Effector memory CD4-positive, alpha-beta T cell (primary cell): Measurements from ENCODE around the gene GPR18.
"Not testable (repeated sequence)": the region's sequence is repeated elsewhere in the genome, so short reads cannot be mapped to it uniquely, and the experiment has no call there.

ENCODE experiments used
- DNase-seq, 3 donors: peaks; one replicate each; pipeline ENCODE4 v3.0.0-alpha.2; 2020
- H3K27ac ChIP-seq: 2 replicates; pipeline ENCODE4 v1.7.0; 2013; ENCODE audit warnings: mild to moderate bottlenecking, low read length, moderate library complexity; ENCODE audit not compliant: insufficient read depth, poor library complexity, severe bottlenecking
- H3K27me3 ChIP-seq: replicated peaks from 2 replicates; pipeline ENCODE4 v1.7.0; 2013; ENCODE audit warnings: mild to moderate bottlenecking, low read length; ENCODE audit not compliant: insufficient read depth, control insufficient read depth, poor library complexity, severe bottlenecking
- H3K36me3 ChIP-seq: 2 replicates; pipeline ENCODE4 v1.7.0; 2013; ENCODE audit warnings: mild to moderate bottlenecking, low read length, moderate library complexity; ENCODE audit not compliant: control insufficient read depth, insufficient read depth
- H3K4me1 ChIP-seq: 2 replicates; pipeline ENCODE4 v1.7.0; 2013; ENCODE audit warnings: low read length, mild to moderate bottlenecking; ENCODE audit not compliant: control insufficient read depth, insufficient read depth, poor library complexity, severe bottlenecking
- H3K4me3 ChIP-seq: 2 replicates; pipeline ENCODE4 v1.7.0; 2013; ENCODE audit warnings: low read length, low read depth, mild to moderate bottlenecking; ENCODE audit not compliant: insufficient read depth, poor library complexity, severe bottlenecking
- H3K9me3 ChIP-seq: 2 replicates; pipeline ENCODE4 v1.7.0; 2013; ENCODE audit warnings: mild to moderate bottlenecking, low read length, moderate library complexity; ENCODE audit not compliant: control insufficient read depth

Gene GPR18

DNA sequence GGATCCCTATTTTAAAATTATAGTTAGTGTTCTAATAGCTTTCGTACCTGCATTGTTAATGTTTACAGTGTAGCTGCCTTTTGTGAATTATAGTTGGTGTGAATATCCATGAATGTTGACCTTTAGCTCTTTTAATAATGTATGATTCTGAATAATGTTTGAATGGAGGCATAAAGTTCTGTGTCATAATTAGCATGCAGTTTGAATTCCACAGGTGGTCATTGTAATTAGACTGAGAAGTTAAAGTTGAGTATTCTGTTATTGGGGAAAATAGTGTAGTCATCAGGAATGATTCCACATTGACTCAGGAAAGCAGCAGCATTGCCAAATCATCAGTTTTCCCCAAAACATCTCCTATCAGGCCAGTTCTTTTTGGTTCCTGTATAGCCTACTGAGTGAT is 12.1 kb downstream of the GPR18 start:
- Histone ChIP-seq H3K4me1 (no peaks in the 10 kb centered on the region), H3K36me3 (peaks cover 16% of the 10 kb centered on the region), H3K4me3 (no peak overlapping the region), H3K27me3 (no peaks in the 10 kb centered on the region), H3K27ac (no peak overlapping the region), H3K9me3 (no peaks in the 10 kb centered on the region)
- no peak for DNase-seq

DNA sequence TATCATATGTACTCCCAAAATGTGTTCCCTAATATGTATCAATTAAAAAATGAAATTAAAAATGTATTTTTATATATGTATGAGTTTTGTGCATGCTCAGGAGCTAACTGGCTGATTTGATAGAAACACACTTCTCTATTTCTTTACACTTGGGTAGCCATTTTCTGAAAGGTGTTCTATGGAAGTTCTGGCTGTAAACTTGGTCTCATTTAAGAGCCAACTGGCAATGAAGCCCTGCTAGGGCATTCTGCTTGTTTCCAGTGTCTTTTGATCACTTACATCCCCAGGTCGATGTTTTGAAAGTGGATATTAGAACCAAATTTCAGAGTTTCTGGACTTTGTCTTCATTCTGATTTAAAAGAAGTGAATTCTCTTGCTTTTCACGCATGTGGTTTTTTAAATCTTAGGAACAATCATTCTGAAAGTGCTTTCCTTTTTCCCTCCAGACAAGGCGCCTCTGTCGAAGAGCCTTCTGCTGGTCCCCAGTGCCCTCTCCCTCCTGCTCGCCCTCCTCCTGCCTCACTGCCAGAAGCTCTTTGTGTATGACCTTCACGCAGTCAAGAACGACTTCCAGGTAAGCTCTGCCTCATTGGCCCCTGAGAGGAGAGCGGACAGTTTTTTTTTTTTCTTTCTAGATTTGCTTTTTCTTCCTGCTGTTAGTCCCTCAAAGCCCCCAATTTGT is 20.1 kb downstream of the GPR18 start:
- peak overlapping the region; percentile 70 for H3K27ac ChIP-seq
- no peaks in the 10 kb centered on the region for H3K27me3 ChIP-seq
- peak overlapping the region; percentile 51 for H3K4me3 ChIP-seq
- no peaks in the 10 kb centered on the region for H3K9me3 ChIP-seq
- H3K36me3 ChIP-seq, result peaks cover 11% of the 10 kb centered on the region
- DNase-seq, result no peak
- peaks cover 3% of the 10 kb centered on the region for H3K4me1 ChIP-seq

DNA sequence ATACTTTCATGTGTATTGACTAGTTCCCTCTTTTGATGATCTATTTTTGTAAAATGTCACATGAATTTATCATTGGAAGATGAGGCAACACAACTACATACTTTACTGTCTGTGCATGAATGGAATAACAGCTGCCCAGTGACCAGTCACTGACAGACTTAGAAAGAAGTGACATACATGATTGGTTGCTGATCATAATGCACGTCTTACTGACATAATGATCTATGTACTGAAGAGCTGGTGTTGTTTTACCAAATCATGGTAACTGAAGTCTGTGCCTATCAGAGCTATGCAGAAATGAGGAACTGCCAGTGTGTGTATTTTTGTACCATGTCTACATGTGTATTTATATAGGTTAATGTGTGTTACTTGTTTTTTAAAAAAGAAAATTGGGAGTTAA is 26.5 kb downstream of the GPR18 start:
- H3K4me1 ChIP-seq, result peaks cover 35% of the 10 kb centered on the region
- H3K27ac ChIP-seq, result no peak overlapping the region
- no peaks in the 10 kb centered on the region for H3K9me3 ChIP-seq
- no peak for DNase-seq
- H3K27me3 ChIP-seq, result no peaks in the 10 kb centered on the region
- H3K36me3 ChIP-seq, result no peaks in the 10 kb centered on the region
- H3K4me3 ChIP-seq, result no peak overlapping the region

DNA sequence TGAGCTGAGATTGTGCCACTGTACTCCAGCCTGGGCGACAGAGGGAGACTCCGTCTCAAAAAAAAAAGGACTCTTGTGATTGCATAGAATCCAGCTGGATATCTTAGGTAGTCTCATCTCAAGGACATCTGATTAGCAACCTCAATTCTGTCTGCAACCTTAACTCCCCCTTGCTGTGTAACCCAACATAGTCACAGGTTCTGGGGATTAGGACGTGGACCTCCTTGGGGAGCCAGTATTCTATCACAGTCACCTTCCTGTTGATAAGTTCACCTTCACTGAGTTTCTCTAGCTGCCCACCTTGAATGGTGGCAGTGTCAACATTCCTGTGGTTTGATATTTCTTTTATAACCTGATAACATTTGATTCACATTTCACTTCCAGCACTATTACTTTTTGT is 27.2 kb downstream of the GPR18 start:
- no peak for DNase-seq
- Histone ChIP-seq H3K27me3 (no peaks in the 10 kb centered on the region), H3K4me3 (no peak overlapping the region), H3K9me3 (no peaks in the 10 kb centered on the region), H3K4me1 (peaks cover 42% of the 10 kb centered on the region), H3K36me3 (no peaks in the 10 kb centered on the region), H3K27ac (peak overlapping the region; percentile 14)

DNA sequence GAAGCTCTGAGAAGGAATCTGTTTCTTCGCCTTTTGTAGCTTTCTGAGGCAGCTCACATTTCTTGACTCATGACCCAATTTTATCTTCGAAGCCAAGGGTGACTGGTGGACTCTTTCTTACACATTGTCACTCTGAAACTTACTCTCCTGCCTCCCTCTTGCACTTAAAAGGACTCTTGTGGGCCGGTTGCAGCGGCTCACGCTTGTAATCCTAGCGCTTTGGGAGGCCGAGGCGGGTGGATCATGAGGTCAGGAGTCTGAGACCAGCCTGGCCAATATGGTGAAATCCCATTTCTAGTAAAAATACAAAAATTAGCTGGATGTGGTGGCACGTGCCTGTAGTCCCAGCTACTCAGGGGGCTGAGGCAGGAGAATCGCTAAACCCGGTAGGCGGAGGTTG is 27.6 kb downstream of the GPR18 start:
- Histone ChIP-seq H3K27ac (peak overlapping the region; percentile 34), H3K4me1 (peaks cover 43% of the 10 kb centered on the region)
- H3K4me3 ChIP-seq, H3K27me3 ChIP-seq, H3K36me3 ChIP-seq, H3K9me3 ChIP-seq, DNase-seq: not testable (repeated sequence)

DNA sequence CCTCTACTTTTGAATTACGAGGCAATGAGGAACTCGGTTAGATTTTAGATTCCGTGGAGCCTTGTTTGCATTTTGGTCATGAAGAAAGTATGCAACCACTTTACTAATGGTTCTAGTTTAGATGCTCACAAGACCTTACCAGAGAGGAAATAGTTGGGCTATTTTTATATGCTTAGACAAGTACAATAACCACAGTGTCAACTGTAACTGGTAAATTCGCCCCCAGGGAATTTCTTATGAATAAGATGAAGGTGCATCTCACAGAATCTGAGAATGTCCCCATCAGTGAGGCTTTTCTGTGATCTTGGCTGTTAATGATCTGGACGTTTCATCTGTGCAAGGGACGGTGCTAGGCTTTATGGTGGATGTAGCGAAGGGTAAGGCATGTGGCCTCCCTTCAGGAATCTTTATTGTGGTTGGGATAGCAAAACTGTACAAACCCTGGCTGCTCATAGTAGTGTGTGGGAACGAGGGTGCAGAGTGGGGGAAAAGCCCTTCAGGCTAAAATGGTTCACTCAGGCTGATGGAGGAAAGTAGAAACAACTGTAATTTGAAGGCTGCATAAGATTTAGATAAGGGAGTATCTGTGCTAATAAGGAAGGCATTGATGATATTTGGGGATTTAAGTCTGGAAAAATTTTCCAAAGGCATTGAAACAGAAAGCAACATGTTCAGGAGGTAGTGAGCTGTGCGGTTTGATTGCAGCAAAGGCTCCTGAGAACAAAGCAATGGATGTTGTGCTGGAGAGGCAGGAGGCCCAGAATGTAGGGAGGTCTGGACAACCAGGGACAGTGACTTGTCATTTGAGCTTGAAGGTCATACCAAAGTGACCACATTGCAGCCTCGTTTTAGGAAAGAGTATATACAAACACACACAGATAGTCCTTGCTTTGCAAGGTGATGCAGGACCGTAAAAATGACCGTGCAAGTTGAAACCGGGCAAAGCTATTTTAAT is 29.2 kb downstream of the GPR18 start:
- Histone ChIP-seq H3K36me3 (no peaks in the 10 kb centered on the region), H3K4me3 (no peak overlapping the region), H3K27ac (peak overlapping the region; percentile 58), H3K27me3 (no peaks in the 10 kb centered on the region), H3K9me3 (no peaks in the 10 kb centered on the region), H3K4me1 (peaks cover 50% of the 10 kb centered on the region)
- no peak for DNase-seq

DNA sequence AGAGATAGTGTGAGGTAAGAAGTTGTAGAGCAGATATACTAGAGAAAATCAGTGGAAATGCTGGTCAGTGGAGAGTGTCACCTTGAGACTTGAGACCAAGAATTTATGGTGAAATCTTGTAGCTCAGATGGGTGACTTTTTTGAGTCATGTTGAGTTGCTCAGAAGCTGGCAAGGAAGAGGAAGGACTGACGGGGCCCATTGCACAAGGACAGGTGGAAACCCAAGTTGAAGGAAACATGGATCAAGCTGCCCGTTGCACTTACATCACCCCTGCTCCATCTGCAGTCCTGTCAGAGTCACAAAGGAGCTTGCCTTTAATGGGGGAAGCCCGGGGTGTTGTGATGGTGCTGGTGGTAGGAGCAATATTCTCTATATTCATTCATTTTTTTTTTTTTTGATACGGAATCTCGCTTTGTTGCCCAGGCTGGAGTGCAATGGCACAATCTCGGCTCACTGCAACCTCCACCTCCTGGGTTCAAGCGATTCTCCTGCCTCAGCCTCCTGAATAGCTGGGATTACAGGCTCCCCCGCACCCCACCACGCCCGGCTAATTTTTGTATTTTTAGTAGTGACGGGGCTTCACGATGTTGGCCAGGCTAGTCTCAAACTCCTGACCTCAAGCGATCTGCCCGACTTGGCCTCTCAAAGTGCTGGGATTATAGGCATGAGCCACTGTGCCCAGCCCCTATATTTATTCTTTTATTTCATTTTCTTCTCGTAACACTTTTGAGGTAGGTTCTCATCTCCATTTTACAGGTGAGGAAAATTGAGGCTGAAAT is 30.1 kb downstream of the GPR18 start:
- Histone ChIP-seq H3K36me3 (no peaks in the 10 kb centered on the region), H3K9me3 (no peaks in the 10 kb centered on the region), H3K4me1 (peaks cover 56% of the 10 kb centered on the region), H3K27ac (peak overlapping the region; percentile 58), H3K27me3 (no peaks in the 10 kb centered on the region), H3K4me3 (no peak overlapping the region)
- no peak for DNase-seq

DNA sequence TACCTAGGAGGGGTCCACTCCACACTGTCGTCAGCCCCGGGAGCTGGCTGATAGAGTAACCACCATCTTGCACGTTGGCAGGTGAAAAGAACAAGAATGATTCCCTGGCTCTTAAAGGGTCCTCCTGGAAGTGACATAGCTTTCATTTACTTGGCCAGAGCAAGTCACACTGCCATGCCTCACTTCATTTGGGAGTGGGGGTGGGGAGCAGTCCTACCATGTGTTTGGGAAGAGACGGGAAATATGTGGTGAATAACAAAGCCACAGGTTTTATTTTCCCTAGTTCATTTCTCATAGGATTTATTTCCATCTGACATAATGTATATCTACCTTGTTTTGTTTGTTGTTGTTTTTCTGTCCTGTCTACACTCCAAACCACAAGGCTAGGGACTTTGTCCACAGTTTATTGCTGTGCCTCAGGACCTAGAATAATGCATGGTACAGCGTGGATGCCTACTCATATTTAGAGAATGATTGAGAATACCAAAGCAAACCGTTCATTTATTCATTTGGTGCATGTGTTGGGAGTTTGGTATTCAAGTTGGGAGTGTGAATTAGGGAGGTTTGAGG is 30.8 kb downstream of the GPR18 start:
- Histone ChIP-seq H3K36me3 (no peaks in the 10 kb centered on the region), H3K4me1 (peaks cover 56% of the 10 kb centered on the region), H3K27me3 (no peaks in the 10 kb centered on the region), H3K4me3 (no peak overlapping the region), H3K9me3 (no peaks in the 10 kb centered on the region), H3K27ac (no peak overlapping the region)
- DNase-seq, result no peak

DNA sequence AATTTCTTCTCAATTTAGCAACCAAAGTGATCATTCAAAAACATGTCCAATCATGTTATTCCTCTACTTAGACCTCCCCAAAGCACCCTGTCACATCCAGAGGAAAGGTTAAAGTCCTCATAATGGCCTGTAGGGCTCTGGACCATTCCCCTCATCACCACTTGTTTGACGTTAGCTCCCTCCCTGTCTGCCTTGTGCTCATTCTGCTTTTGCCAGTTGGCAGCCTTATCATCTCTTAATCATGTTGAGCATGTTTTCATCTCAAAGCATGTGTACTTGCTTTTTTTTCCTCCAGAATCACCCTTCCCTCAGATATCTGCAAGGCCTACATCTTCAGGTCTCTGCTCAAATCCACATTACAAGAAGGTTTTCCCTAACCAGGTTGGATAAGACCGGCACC is 31.7 kb downstream of the GPR18 start:
- Histone ChIP-seq H3K9me3 (no peaks in the 10 kb centered on the region), H3K36me3 (no peaks in the 10 kb centered on the region), H3K4me3 (no peak overlapping the region), H3K27me3 (no peaks in the 10 kb centered on the region), H3K4me1 (peaks cover 59% of the 10 kb centered on the region), H3K27ac (no peak overlapping the region)
- no peak for DNase-seq
